Measurements from ENCODE around the gene CBARP. TPM values are rescaled to one million over a fixed set of nuclear protein-coding genes. Genes with fewer than 3 reads are reported as not detected.

CBARP gene
- total RNA-seq, 3 donors from 2014 or later = 0.63 to 1.4 (median 1.1) TPM

DNA sequence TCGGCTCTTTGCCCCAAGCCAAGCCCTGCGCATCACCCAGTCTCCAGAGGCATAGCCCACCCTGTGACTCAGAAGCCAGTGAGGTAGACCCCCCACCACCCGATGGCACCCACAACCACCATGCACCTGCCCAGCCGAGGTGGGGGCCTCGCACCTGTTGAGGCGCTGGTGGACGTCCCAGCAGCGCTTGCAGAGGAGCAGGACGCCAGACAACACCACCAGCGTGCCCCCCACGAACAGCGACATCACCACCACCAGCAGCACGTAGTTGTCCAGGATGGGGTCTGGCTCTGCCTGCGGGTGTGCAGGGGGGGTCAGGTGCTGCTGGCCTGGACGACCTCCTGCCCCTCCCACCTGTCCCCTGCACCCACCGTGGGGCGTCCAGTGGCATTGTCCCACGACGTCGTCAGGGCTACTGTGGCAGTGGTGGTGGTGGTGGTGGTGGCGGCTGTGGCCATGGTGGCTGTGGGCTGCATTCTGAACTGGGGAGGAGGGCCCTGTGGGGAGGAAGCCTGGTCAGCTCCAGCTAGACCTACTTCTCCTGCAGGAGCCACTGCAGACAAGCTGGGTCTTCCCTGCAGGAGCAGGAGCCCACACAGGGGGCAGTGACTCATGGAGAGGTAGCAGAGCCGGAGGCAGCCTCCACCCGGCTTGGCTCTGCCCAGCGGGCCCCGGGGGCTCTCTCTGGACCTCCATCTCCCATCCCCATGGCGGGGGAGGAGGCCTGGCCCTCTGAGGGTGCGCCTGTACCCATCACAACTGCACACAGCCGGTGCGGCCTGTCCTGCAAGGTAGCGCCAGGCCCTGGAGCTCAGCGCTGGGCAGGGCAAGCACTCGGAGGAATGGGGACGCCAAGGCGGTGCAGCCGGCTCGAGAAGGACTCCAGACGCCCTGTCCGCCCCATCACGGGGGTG, 1.9 kb downstream of the CBARP start:
- peaks cover 17% of the 10 kb centered on the region for H3K4me1 Mint-ChIP-seq (ENCODE audit: low read depth)
- H3K9me3 Mint-ChIP-seq = no peaks in the 10 kb centered on the region
- H3K4me3 Mint-ChIP-seq = no peak overlapping the region
- no peak for ATAC-seq
- H3K27me3 Mint-ChIP-seq (ENCODE audit: low read depth) = peaks cover 7% of the 10 kb centered on the region
- DNase-seq = no peak
- no peaks in the 10 kb centered on the region for H3K36me3 Mint-ChIP-seq (ENCODE audit: insufficient read depth)

DNA sequence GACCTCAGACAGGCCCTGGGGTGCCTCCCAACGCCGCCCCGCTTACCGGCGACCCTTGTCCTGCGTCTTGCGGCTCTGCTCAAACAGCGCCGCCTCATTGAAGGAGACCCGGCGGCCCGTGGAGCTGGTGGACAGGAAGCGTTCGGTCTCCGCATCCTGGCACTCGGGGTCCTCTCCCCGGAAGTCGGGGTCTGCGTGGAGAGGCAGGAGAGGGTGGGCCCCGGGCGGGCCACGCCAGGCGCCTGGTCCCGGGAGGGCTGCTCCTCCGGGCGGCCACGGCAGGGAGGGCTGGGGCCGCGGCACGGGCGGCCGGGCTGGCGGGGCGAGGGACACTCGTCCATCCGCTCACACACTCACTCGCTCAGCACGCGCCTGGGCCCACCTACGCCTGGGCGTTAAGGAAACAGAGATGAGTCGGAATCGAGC, 2.8 kb downstream of the CBARP start:
- H3K4me1 Mint-ChIP-seq (ENCODE audit: low read depth) = peaks cover 14% of the 10 kb centered on the region
- H3K27me3 Mint-ChIP-seq (ENCODE audit: low read depth) = peaks cover 7% of the 10 kb centered on the region
- no peak for DNase-seq
- H3K4me3 Mint-ChIP-seq = no peak overlapping the region
- no peak for ATAC-seq
- no peaks in the 10 kb centered on the region for H3K9me3 Mint-ChIP-seq
- no peaks in the 10 kb centered on the region for H3K36me3 Mint-ChIP-seq (ENCODE audit: insufficient read depth)

DNA sequence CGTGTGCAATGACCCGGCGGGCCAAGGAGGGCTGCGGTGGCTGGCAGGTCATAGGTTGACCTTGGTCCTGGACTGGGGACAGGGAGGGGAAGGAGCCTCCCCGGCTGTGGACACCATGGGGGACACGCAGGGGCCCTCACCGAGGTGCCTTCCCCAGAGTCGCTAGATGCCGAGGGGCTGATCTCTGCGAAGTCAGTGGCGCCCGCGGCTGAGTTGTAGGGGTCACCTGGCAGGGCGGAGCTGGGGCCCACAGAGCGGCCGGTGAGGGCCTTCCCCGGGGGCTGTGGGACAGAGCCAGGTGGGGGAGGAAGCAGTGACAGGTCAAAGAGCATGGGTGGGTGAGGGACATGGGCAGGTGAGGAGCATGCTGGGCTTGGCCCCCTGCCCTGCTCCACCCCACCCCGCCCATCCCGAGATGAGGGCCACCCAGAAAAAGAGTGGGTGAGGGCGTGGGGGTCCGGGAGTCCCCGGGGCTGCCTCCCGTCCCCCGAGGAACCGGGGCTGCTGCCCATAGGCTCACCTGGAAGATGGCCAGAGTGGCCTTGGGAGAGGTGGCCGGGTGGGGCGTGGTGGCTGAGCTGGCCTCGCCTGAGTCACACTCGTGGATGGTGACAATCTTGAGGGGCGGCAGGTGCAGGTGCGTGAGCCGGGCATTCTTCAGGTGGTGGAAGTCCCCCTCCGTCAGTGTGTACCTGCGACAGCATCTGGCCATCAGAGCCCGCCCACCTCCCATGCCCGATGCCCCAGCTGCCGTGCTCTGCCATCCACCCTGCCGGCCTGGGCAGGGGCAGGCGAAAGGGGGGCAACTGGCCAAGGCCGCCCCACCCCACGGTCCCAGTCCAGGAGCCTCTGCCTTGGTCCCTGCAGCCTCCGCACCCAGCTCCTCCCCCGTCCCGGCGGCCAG, 3.5 kb downstream of the CBARP start:
- DNase-seq (no peak), ATAC-seq (no peak)
- peaks cover 12% of the 10 kb centered on the region for H3K4me1 Mint-ChIP-seq (ENCODE audit: low read depth)
- no peaks in the 10 kb centered on the region for H3K9me3 Mint-ChIP-seq
- peaks cover 7% of the 10 kb centered on the region for H3K27me3 Mint-ChIP-seq (ENCODE audit: low read depth)
- no peaks in the 10 kb centered on the region for H3K36me3 Mint-ChIP-seq (ENCODE audit: insufficient read depth)
- H3K4me3 Mint-ChIP-seq = no peak overlapping the region

DNA sequence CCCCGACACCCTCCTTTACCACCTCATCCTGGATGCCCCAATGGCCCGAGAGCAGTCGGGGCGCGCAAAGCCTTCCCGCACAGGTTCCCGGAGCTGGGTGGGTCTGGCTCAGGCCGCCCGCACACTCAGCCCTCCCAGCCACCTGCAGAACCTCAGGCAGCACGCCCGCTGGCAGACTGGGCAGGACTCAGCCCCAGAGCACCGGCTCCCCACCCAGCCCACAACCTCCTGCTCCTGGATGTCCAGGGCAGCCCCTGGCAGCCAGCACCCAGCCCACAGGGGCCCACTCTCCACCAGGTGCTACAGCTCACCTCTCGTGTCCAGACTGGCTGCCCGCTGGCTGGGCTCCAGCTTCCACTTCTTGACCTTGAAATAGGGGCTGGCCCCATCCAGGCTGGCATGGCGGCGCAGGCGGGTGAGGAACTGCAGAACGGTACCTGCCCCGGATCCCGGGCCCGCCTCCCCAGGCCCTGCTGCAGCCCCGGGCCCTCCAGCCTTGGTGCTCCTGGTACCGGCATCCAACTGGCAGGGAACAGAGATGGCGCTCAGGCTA, 4.6 kb downstream of the CBARP start:
- DNase-seq (no peak), ATAC-seq (no peak)
- H3K27me3 Mint-ChIP-seq (ENCODE audit: low read depth) = no peaks in the 10 kb centered on the region
- H3K4me3 Mint-ChIP-seq = no peak overlapping the region
- no peaks in the 10 kb centered on the region for H3K9me3 Mint-ChIP-seq
- H3K36me3 Mint-ChIP-seq (ENCODE audit: insufficient read depth) = no peaks in the 10 kb centered on the region
- peaks cover 1% of the 10 kb centered on the region for H3K4me1 Mint-ChIP-seq (ENCODE audit: low read depth)

DNA sequence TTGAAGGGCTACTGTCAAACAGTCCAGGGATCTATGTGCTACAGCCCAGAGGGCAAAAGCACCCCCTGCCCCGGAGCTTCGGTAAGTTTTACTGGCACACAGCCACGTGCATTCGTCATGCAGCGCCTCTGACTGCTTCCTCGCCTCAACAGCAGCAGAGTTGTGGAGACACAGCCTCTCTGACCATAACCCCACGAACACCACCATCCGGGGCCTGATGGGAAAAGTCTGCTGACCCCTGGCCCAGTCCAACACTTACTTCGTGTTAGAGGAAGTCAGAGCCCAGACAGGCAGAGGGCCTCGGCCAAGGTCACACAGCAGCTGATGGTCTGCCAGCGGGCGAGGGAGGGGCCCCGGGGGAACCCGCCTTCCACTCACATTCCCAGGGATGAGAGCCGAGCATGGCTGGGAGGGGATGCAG, 5.1 kb downstream of the CBARP start:
- DNase-seq (no peak), ATAC-seq (no peak)
- H3K4me3 Mint-ChIP-seq = no peak overlapping the region
- no peaks in the 10 kb centered on the region for H3K36me3 Mint-ChIP-seq (ENCODE audit: insufficient read depth)
- no peaks in the 10 kb centered on the region for H3K4me1 Mint-ChIP-seq (ENCODE audit: low read depth)
- H3K9me3 Mint-ChIP-seq = no peaks in the 10 kb centered on the region
- no peaks in the 10 kb centered on the region for H3K27me3 Mint-ChIP-seq (ENCODE audit: low read depth)

DNA sequence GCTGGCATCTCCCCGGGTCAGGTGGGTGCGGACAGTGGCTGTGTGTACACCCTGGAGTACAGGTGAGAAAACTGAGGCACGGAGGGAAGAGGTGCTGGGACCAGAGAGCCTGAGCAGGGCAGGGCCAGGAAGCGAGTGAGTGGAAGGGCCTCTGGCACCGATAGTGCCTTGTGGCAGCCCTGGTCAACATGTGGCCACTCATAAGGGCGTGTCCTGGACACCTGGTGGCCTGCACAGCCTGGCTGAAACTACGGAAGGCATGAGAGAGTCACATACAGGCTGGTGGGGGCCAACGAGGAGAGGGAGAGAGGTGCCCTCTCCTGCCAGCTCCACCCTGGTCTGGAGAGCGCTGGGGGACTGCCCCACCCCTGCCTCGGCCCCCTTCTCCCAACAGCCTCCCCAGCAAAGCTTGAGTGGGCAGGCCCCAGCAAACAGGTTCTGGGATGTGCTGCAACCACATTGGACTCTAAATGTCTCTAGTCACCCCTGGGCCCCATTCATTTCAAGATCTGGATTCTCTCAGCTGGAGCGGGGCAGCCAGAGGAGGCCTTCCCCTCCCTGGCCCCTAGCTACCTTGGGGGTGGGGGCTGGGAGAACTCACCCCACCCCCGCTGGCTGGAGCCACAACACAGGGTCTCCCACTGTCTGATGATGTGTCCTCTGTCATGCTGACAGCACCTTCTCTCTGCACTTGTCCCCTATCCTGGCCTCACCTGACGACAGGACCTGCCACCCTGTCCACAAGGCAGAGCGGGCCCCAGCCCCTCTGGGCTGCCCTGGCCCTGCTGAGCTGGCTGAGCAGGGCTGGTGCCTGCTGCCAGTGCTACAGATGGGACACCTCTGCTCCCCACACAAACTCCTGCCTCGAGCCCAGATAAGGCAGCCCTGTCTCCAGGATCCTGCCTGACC, 5.8 kb downstream of the CBARP start:
- Mint-ChIP-seq H3K36me3 (ENCODE audit: insufficient read depth) (no peaks in the 10 kb centered on the region), H3K4me1 (ENCODE audit: low read depth) (no peaks in the 10 kb centered on the region), H3K4me3 (no peak overlapping the region), H3K9me3 (no peaks in the 10 kb centered on the region), H3K27me3 (ENCODE audit: low read depth) (no peaks in the 10 kb centered on the region)
- ATAC-seq = no peak
- DNase-seq = no peak

DNA sequence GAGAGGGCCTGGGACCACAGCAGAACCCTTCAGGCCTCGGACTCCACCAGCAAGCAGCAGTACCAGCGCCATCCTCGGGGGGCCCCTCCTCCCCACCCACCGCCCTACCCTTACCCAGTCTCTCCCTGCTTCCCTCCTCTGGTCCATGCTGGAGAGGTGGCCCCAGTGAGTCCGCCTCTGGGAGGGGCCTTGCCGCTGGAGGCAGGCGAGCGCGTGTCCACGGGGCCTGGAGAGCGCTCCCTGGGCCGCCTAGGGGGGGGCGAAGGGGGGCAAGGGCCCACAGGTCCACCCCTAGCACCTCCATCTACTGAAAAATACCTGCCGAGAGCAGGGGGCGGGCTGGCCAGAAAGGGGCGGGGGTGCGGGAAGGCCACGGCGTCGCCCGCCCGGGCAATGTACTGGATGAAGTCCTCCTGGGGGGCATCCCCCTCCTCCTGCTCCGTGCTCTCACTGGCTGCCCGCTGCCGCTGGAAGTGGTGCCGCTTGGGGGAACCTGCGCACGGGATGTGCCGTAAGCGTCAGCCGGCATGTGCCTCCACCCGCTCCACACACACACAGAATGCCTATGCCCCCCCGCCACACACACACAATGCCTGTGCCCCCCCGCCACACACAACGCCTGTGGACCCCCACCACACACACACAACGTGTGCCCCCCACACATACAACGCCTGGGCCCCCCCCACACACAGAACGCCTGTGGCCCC, 6.9 kb downstream of the CBARP start:
- H3K36me3 Mint-ChIP-seq (ENCODE audit: insufficient read depth) = no peaks in the 10 kb centered on the region
- ATAC-seq (peak in 1 of 2 donors; percentile 24), DNase-seq (no peak)
- no peaks in the 10 kb centered on the region for H3K4me1 Mint-ChIP-seq (ENCODE audit: low read depth)
- H3K9me3 Mint-ChIP-seq = no peaks in the 10 kb centered on the region
- no peak overlapping the region for H3K4me3 Mint-ChIP-seq
- H3K27me3 Mint-ChIP-seq (ENCODE audit: low read depth) = no peaks in the 10 kb centered on the region

DNA sequence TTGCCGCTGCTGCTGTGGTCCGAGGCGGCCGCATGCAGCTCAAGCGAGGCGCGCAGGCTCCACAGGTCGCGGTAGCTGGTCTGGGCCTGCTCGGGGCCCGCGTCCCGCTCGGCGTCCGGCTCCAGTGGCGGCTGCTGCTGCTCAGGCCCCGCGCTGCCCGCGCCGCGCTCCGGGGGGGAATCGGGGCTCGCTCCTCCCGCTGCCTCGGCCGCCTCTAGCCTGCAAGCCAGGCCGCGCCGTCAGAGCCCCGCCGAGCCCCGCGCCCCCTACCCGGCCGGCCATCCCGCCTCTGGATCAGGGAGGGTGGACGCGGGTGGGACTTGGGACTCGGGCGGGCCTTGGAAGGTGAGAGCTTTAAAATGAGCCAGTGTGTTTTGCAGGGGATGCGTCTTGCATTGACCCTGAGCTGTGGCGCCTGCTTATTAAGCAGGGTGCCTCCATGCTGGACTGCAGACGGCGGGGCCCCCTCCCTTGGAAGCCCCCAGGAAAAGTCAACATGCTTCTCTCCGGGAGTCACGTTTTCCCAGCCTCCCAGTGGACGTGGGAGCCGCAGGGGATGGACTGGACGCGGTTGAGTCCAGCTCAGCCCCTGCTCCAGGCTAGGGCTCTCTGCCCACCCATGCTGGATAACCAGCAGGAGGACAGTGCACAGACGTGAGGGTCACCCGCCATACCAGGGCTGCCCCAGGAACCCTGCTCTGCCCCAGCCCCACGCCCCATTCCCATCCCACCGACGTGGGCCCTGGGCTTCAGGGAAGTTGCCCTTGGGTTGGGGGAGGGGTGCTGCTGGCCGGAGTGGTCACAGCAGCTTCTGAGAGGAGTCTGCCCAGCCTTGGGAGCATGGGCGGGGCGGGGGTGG, 7.7 kb downstream of the CBARP start:
- no peak overlapping the region for H3K4me3 Mint-ChIP-seq
- H3K9me3 Mint-ChIP-seq = no peaks in the 10 kb centered on the region
- DNase-seq = no peak
- H3K27me3 Mint-ChIP-seq (ENCODE audit: low read depth) = no peaks in the 10 kb centered on the region
- no peak for ATAC-seq
- no peaks in the 10 kb centered on the region for H3K36me3 Mint-ChIP-seq (ENCODE audit: insufficient read depth)
- no peaks in the 10 kb centered on the region for H3K4me1 Mint-ChIP-seq (ENCODE audit: low read depth)

DNA sequence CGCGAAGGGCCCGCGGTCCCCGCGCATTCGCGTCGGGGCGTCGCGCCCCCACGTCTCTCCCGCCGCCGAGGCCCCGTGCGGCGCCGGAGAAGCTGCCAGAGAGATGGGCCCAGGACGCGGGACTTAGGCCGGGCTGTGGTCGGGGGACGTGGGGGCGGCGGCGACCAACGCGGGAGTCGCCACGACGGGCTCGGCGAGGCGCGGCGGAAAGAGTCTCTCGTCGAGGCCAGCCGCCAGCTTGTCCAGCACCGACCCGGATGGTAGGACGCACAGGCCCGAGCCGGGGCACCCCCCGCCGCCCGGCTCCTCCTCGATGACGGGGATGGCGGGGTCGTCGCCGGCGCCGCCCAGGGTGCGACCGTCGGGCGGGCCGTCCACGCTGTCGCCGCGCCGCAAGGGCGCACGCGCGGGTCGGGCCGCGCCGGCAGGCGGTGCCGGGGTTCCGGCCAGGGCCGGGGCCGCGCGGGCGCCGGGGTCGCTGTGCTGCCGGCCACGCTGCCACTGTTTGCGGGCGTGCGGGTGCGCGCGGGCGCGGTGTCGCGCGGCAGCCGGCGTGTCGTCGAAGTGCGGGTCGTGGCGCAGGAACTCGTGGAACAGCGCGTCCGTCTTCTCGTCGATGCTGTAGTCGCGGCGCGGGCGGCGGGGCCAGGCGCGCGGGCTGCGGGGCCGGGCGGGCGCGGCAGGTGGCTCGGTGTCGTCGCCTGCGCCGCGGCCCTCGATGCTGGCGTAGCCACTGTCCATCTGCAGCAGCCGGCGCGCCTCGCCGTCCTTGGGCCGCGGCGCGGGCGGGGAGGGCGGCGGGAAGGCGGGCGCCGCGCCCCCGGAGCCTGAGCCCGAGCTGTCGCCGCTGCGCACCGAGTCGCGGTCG, 8.5 kb downstream of the CBARP start:
- Mint-ChIP-seq H3K9me3 (no peaks in the 10 kb centered on the region), H3K4me3 (no peak overlapping the region), H3K4me1 (ENCODE audit: low read depth) (no peaks in the 10 kb centered on the region), H3K27me3 (ENCODE audit: low read depth) (no peaks in the 10 kb centered on the region), H3K36me3 (ENCODE audit: insufficient read depth) (no peaks in the 10 kb centered on the region)
- no peak for DNase-seq
- no peak for ATAC-seq

DNA sequence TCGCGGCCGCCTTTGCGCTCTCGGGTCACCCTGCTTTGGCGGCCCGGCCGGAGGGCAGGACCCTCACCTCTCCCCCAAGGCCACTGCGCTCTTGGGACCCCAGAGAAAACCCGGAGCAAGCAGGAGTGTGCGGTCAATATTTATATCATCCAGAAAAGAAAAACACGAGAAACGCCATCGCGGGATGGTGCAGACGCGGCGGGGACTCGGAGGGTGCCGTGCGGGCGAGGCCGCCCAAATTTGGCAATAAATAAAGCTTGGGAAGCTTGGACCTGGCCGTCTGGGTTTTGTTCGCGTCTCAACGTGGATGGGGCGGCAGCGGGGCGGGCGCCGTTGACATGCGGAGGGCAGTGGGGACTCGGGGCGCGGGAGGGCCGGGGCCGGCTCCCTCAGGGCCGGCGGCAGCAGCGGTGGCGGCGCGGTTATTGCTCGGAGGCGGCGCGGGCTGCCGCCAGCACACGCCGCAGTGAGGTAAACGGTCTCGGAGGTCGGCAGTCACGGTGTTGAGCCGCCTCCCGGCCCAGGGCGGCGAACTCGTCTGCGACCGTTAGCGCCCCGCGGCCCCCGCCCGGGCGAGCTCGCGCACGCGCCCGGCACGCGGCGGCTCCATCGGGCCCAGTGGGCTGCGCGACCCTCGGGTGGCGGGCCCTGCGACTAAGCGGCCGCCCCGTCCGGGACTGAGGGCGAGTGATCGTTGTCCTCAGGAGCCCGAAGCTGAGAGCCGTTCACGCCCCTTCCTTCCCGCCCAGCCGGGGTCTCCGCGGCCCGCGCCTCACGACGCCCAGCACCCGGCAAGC, 9.4 kb downstream of the CBARP start:
- no peak overlapping the region for H3K4me3 Mint-ChIP-seq
- H3K4me1 Mint-ChIP-seq (ENCODE audit: low read depth) = no peaks in the 10 kb centered on the region
- DNase-seq (no peak), ATAC-seq (no peak)
- no peaks in the 10 kb centered on the region for H3K36me3 Mint-ChIP-seq (ENCODE audit: insufficient read depth)
- no peaks in the 10 kb centered on the region for H3K9me3 Mint-ChIP-seq
- no peaks in the 10 kb centered on the region for H3K27me3 Mint-ChIP-seq (ENCODE audit: low read depth)

DNA sequence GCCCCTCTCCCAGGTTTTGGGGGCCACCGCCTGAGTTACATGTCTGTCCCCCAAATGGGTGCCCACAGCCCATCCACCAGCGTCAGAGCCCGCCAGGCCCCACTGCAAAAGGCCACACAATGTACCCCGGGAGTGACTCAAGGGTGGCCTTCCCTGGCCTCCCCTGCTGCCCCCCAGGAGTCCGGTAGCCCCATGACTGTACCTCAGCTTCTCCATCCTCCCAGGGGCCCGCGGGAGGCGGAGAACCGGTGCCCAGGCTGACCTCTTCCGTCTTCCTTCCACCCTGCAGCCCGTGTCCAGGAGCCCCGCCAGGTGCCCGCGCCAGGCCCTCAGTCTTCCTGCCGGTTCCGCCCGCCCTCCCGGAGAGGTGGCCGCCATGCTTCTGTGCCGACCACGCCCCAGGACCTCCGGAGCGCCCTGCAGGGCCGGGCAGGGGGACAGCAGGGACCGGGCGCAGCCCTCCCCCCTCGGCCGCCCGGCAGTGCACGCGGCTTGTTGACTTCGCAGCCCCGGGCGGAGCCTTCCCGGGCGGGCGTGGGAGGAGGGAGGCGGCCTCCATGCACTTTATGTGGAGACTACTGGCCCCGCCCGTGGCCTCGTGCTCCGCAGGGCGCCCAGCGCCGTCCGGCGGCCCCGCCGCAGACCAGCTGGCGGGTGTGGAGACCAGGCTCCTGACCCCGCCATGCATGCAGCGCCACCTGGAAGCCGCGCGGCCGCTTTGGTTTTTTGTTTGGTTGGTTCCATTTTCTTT, 10.3 kb downstream of the CBARP start:
- Mint-ChIP-seq H3K4me3 (no peak overlapping the region), H3K4me1 (ENCODE audit: low read depth) (no peaks in the 10 kb centered on the region), H3K36me3 (ENCODE audit: insufficient read depth) (no peaks in the 10 kb centered on the region), H3K9me3 (no peaks in the 10 kb centered on the region), H3K27me3 (ENCODE audit: low read depth) (no peaks in the 10 kb centered on the region)
- DNase-seq (no peak), ATAC-seq (no peak)

All from activated T-cell treated with anti-CD3 and anti-CD28 coated beads, Interleukin-2, amount 50 U/mL, for 4 hours (primary cell).